ENCODE data around the gene OR8B3. TPM values are rescaled to one million over a fixed set of nuclear protein-coding genes. Genes with fewer than 3 reads are reported as not detected.

Gene OR8B3
- total and polyA plus RNA-seq, 2 donors (not counting 3 experiments of a cell fraction or from before 2014, with no cell fraction given): not detected

DNA sequence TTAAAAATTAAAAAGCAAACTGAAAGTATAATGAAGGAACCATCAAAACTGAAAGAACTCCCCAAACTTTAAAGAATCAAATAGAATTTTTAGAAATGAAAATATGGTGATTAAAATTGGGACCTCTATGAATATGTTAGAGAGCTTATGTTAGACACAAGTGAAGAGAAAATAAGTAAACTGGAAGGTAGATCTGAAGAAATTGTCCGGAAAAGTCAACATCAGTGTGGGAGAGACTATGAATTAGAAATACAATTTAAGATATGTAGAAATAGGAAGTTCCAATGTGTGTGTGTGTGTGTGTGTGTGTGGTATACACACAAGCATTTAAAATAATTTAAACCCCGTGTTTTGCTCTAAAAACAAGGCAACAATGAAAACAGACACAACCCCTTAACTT is 30.8 kb upstream of the OR8B3 start:
- no peak for TF ChIP-seq EZH2 (IDR thresholded peaks at IDR 0.05; ENCODE audit: borderline replicate concordance, low read depth, low read length, severe bottlenecking)
- TF ChIP-seq GATA2 (IDR thresholded peaks at IDR 0.05; ENCODE audit: insufficient read depth, insufficient read length, low read depth, low read length): no peak
- no peak for TF ChIP-seq POLR2AphosphoS5 (IDR thresholded peaks at IDR 0.05; ENCODE audit: insufficient read depth, low read depth, low read length)
- TF ChIP-seq, protein P1, sequence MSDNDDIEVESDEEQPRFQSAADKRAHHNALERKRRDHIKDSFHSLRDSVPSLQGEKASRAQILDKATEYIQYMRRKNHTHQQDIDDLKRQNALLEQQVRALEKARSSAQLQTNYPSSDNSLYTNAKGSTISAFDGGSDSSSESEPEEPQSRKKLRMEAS (IDR thresholded peaks at IDR 0.05; ENCODE audit: insufficient read depth, insufficient read length): no peak
- TF ChIP-seq FOS (IDR thresholded peaks at IDR 0.05; ENCODE audit: borderline replicate concordance, insufficient read depth, low read length): no peak
- no peak for TF ChIP-seq JUN (IDR thresholded peaks at IDR 0.05; ENCODE audit: borderline replicate concordance, insufficient read depth, insufficient read length, low read depth)
- no peak for TF ChIP-seq MYC (IDR thresholded peaks at IDR 0.05; ENCODE audit: low read depth, low read length)
- TF ChIP-seq, protein P2, sequence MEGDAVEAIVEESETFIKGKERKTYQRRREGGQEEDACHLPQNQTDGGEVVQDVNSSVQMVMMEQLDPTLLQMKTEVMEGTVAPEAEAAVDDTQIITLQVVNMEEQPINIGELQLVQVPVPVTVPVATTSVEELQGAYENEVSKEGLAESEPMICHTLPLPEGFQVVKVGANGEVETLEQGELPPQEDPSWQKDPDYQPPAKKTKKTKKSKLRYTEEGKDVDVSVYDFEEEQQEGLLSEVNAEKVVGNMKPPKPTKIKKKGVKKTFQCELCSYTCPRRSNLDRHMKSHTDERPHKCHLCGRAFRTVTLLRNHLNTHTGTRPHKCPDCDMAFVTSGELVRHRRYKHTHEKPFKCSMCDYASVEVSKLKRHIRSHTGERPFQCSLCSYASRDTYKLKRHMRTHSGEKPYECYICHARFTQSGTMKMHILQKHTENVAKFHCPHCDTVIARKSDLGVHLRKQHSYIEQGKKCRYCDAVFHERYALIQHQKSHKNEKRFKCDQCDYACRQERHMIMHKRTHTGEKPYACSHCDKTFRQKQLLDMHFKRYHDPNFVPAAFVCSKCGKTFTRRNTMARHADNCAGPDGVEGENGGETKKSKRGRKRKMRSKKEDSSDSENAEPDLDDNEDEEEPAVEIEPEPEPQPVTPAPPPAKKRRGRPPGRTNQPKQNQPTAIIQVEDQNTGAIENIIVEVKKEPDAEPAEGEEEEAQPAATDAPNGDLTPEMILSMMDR (IDR thresholded peaks at IDR 0.05; ENCODE audit: extremely low read depth in 1 of 2, insufficient read depth in 1 of 2, low read depth in 1 of 2, low read length in 2 of 2): no peak
- no peak for TF ChIP-seq POLR2A (IDR thresholded peaks at IDR 0.05; ENCODE audit: low read depth, low read length)
- H3K4me2 ChIP-seq (ENCODE audit: insufficient read depth, low read length): no peak overlapping the region
- peaks cover 3% of the 10 kb centered on the region in 2 experiments for H3K27me3 ChIP-seq (ENCODE audit: control insufficient read depth in 2 of 2, insufficient read depth in 2 of 2, low read length in 2 of 2)
- no peak overlapping the region for H3K9ac ChIP-seq (replicated peaks; ENCODE audit: extremely low read depth, insufficient read depth, low read length)
- H3K4me3 ChIP-seq (replicated peaks in 1 of 3; ENCODE audit: insufficient read depth in 1 of 3, low read depth in 1 of 3, low read length in 3 of 3): no peak overlapping the region
- DNase-seq (ENCODE audit: low read depth, low spot score): no peak
- no peak overlapping the region for H3K27ac ChIP-seq (ENCODE audit: insufficient read depth, low read depth, low read length)
- H2AFZ ChIP-seq (ENCODE audit: low read depth, low read length): no peak overlapping the region
- H4K20me1 ChIP-seq (replicated peaks; ENCODE audit: control insufficient read depth, extremely low read depth, insufficient read depth, low read length): no peaks in the 10 kb centered on the region
- ChIA-PET POLR2A (interaction anchor here (0.7 kb wide), 1 partner anchor 208 kb away, joined by 3 read pairs; no protein-coding TSS in a partner anchor), CTCF (interaction anchor here (1.0 to 3.5 kb wide), 4 partner anchors 10 to 13 kb away, joined by 3 to 15 read pairs (median 6); no protein-coding TSS in a partner anchor)
- no TSS peak for BruUV-seq (replicated peaks)
- FAIRE-seq: no peak
- H3K9me1 ChIP-seq (replicated peaks; ENCODE audit: control insufficient read depth, extremely low read depth, insufficient read depth, low read length): no peaks in the 10 kb centered on the region
- no peaks in the 10 kb centered on the region for H3K79me2 ChIP-seq (ENCODE audit: control insufficient read depth, insufficient read depth, low read length)
- dilution Hi-C loops (cut with MboI; ENCODE audit: extremely low pct_ligation_motif_present, low sequenced_read_pairs): no loop called here
- H3K36me3 ChIP-seq (ENCODE audit: control insufficient read depth in 2 of 2, extremely low read depth in 1 of 2, insufficient read depth in 2 of 2, low read length in 2 of 2): no peaks in the 10 kb centered on the region
- no peaks in the 10 kb centered on the region for H3K9me3 ChIP-seq (replicated peaks; ENCODE audit: control insufficient read depth, insufficient read depth, low read length)
- H3K4me1 ChIP-seq (ENCODE audit: control insufficient read depth, extremely low read depth, insufficient read depth, low read length): no peaks in the 10 kb centered on the region
- intact Hi-C loops (cut with micrococcal nuclease): no loop called here

All from endothelial cell of umbilical vein (primary cell).